Measurements from ENCODE around the gene BIRC5. TPM values are rescaled to one million over a fixed set of nuclear protein-coding genes. Genes with fewer than 3 reads are reported as not detected.

The BIRC5 gene
- total RNA-seq, 3 donors from 2014 or later (not counting 1 experiment from before 2014, with no cell fraction given) = 0.73 to 1.9 (median 1.2) TPM

- Histone ChIP-seq H3K4me1 (ENCODE audit: control insufficient read depth, insufficient read depth, low read length) (peaks cover 47% of the 10 kb centered on the region), H3K36me3 (ENCODE audit: control insufficient read depth, insufficient read depth, low read length) (no peaks in the 10 kb centered on the region), H3K27ac (ENCODE audit: low read length) (no peak overlapping the region), H3K9me3 (ENCODE audit: control insufficient read depth, insufficient read depth, low read length) (no peaks in the 10 kb centered on the region), H3K27me3 (ENCODE audit: control insufficient read depth, insufficient read depth, low read length) (no peaks in the 10 kb centered on the region), H3K4me3 (ENCODE audit: low read length) (no peak overlapping the region)
- DNase-seq = peak in 1 of 2 donors; percentile 21
- WGBS (ENCODE audit: insufficient coverage) = 71% methylated on average over 18 of the region's 18 CpGs
- intact Hi-C loops (cut with micrococcal nuclease) = no loop called here
- H3K9me3 Mint-ChIP-seq = no peaks in the 10 kb centered on the region
- ATAC-seq = no peak
- no peak for TF ChIP-seq CTCF (IDR thresholded peaks at IDR 0.05)
- H3K27ac Mint-ChIP-seq = no peak overlapping the region
- H3K4me1 Mint-ChIP-seq = peaks cover 12 to 28% of the 10 kb centered on the region in 2 donors
- H3K36me3 Mint-ChIP-seq = no peaks in the 10 kb centered on the region
- no peak overlapping the region for H3K4me3 Mint-ChIP-seq
- peaks cover 0 to 8% of the 10 kb centered on the region in 2 donors for H3K27me3 Mint-ChIP-seq (ENCODE audit: low read depth in 2 of 2)
Observed at GRCh38 chr17:78256707-78257591, 42.9 kb downstream of the BIRC5 start.

GRCh38 chr17:78257810-78258322 is 43.8 kb downstream of the BIRC5 start:
- no peaks in the 10 kb centered on the region for H3K9me3 Mint-ChIP-seq
- Histone ChIP-seq H3K4me3 (ENCODE audit: low read length) (no peak overlapping the region), H3K9me3 (ENCODE audit: control insufficient read depth, insufficient read depth, low read length) (no peaks in the 10 kb centered on the region), H3K36me3 (ENCODE audit: control insufficient read depth, insufficient read depth, low read length) (no peaks in the 10 kb centered on the region), H3K4me1 (ENCODE audit: control insufficient read depth, insufficient read depth, low read length) (peaks cover 47% of the 10 kb centered on the region), H3K27me3 (ENCODE audit: control insufficient read depth, insufficient read depth, low read length) (no peaks in the 10 kb centered on the region), H3K27ac (ENCODE audit: low read length) (no peak overlapping the region)
- no peak overlapping the region for H3K4me3 Mint-ChIP-seq
- peaks cover 0 to 8% of the 10 kb centered on the region in 2 donors for H3K27me3 Mint-ChIP-seq (ENCODE audit: low read depth in 2 of 2)
- 28% methylated on average over 16 of the region's 16 CpGs for WGBS (ENCODE audit: insufficient coverage)
- TF ChIP-seq CTCF (IDR thresholded peaks at IDR 0.05) = no peak
- H3K36me3 Mint-ChIP-seq = no peaks in the 10 kb centered on the region
- no peak overlapping the region for H3K27ac Mint-ChIP-seq
- DNase-seq (peak in 1 of 2 donors; percentile 72), ATAC-seq (no peak)
- H3K4me1 Mint-ChIP-seq = peaks cover 8 to 20% of the 10 kb centered on the region in 2 donors
- intact Hi-C loops (cut with micrococcal nuclease) = no loop called here

- H3K9me3 Mint-ChIP-seq = no peaks in the 10 kb centered on the region
- DNase-seq (peak in 1 of 2 donors; percentile 81), ATAC-seq (peak in 1 of 3 donors; percentile 35)
- H3K4me3 Mint-ChIP-seq = no peak overlapping the region
- 12% methylated on average over 20 of the region's 23 CpGs for WGBS (ENCODE audit: insufficient coverage)
- peaks cover 48% of the 10 kb centered on the region for H3K4me1 ChIP-seq (ENCODE audit: control insufficient read depth, insufficient read depth, low read length)
- no peak overlapping the region for H3K4me3 ChIP-seq (ENCODE audit: low read length)
- no peak for TF ChIP-seq CTCF (IDR thresholded peaks at IDR 0.05)
- no peak overlapping the region for H3K27ac ChIP-seq (ENCODE audit: low read length)
- peaks cover 0 to 8% of the 10 kb centered on the region in 2 donors for H3K27me3 Mint-ChIP-seq (ENCODE audit: low read depth in 2 of 2)
- H3K36me3 ChIP-seq (ENCODE audit: control insufficient read depth, insufficient read depth, low read length) = no peaks in the 10 kb centered on the region
- no peaks in the 10 kb centered on the region for H3K36me3 Mint-ChIP-seq
- no peaks in the 10 kb centered on the region for H3K9me3 ChIP-seq (ENCODE audit: control insufficient read depth, insufficient read depth, low read length)
- intact Hi-C loops (cut with micrococcal nuclease) = no loop called here
- no peak overlapping the region for H3K27ac Mint-ChIP-seq
- no peaks in the 10 kb centered on the region for H3K27me3 ChIP-seq (ENCODE audit: control insufficient read depth, insufficient read depth, low read length)
- H3K4me1 Mint-ChIP-seq = peaks cover 10 to 20% of the 10 kb centered on the region in 2 donors
Observed at GRCh38 chr17:78258323-78259191, 44.5 kb downstream of the BIRC5 start.
